ENCODE results near the gene KRTAP3-2. TPM values are rescaled to one million over a fixed set of nuclear protein-coding genes. Genes with fewer than 3 reads are reported as not detected.

The KRTAP3-2 gene
- polyA plus RNA-seq, 3 donors, result not detected

- DNase-seq (ENCODE audit: extremely low read depth in 1 of 11, low read depth in 9 of 11, low spot score in 4 of 11), result no peak
Observed at GRCh38 chr17:40978575-40979151, 21.0 kb downstream of the KRTAP3-2 start.

GRCh38 chr17:40975516-40975915, 24.2 kb downstream of the KRTAP3-2 start:
- no peak for DNase-seq (ENCODE audit: extremely low read depth in 1 of 11, low read depth in 9 of 11, low spot score in 4 of 11)

GRCh38 chr17:40974366-40974765, 25.3 kb downstream of the KRTAP3-2 start:
- DNase-seq (ENCODE audit: extremely low read depth in 1 of 11, low read depth in 9 of 11, low spot score in 4 of 11), result no peak

GRCh38 chr17:40967582-40967981, 32.1 kb downstream of the KRTAP3-2 start:
- no peak for DNase-seq (ENCODE audit: extremely low read depth in 1 of 11, low read depth in 9 of 11, low spot score in 4 of 11)

- no peak for DNase-seq (ENCODE audit: extremely low read depth in 1 of 11, low read depth in 9 of 11, low spot score in 4 of 11)
Observed at GRCh38 chr17:40966848-40967247, 32.9 kb downstream of the KRTAP3-2 start, which contains the start of gene KRT39. TSS of gene KRT39 (minus strand) at chr17:40966948. CDS start at chr17:40966856, 92 bp downstream.

GRCh38 chr17:40963838-40964237, 35.9 kb downstream of the KRTAP3-2 start:
- DNase-seq (ENCODE audit: extremely low read depth in 1 of 11, low read depth in 9 of 11, low spot score in 4 of 11), result no peak

GRCh38 chr17:40962059-40962561, 37.6 kb downstream of the KRTAP3-2 start:
- no peak for DNase-seq (ENCODE audit: extremely low read depth in 1 of 11, low read depth in 9 of 11, low spot score in 4 of 11)

GRCh38 chr17:40961591-40961990, 38.1 kb downstream of the KRTAP3-2 start:
- DNase-seq (ENCODE audit: extremely low read depth in 1 of 11, low read depth in 9 of 11, low spot score in 4 of 11), result no peak

- DNase-seq (ENCODE audit: extremely low read depth in 1 of 11, low read depth in 9 of 11, low spot score in 4 of 11), result no peak
Observed at GRCh38 chr17:40960144-40960543, 39.6 kb downstream of the KRTAP3-2 start.

- no peak for DNase-seq (ENCODE audit: extremely low read depth in 1 of 11, low read depth in 9 of 11, low spot score in 4 of 11)
Observed at GRCh38 chr17:40958086-40958953, 41.4 kb downstream of the KRTAP3-2 start.

- DNase-seq (ENCODE audit: extremely low read depth in 1 of 11, low read depth in 9 of 11, low spot score in 4 of 11), result peak in 2 of 11 donors; percentile 28 to 46
Observed at GRCh38 chr17:40956401-40957254, 43.1 kb downstream of the KRTAP3-2 start.

- DNase-seq (ENCODE audit: extremely low read depth in 1 of 11, low read depth in 9 of 11, low spot score in 4 of 11), result no peak
Observed at GRCh38 chr17:40953881-40954280, 45.8 kb downstream of the KRTAP3-2 start.

GRCh38 chr17:40952661-40953060, 47.0 kb downstream of the KRTAP3-2 start:
- DNase-seq (ENCODE audit: extremely low read depth in 1 of 11, low read depth in 9 of 11, low spot score in 4 of 11), result no peak

- no peak for DNase-seq (ENCODE audit: extremely low read depth in 1 of 11, low read depth in 9 of 11, low spot score in 4 of 11)
Observed at GRCh38 chr17:40952154-40952553, 47.6 kb downstream of the KRTAP3-2 start.

GRCh38 chr17:40951011-40951622, 48.6 kb downstream of the KRTAP3-2 start:
- DNase-seq (ENCODE audit: extremely low read depth in 1 of 11, low read depth in 9 of 11, low spot score in 4 of 11), result no peak

GRCh38 chr17:40950176-40950575, 49.5 kb downstream of the KRTAP3-2 start:
- DNase-seq (ENCODE audit: extremely low read depth in 1 of 11, low read depth in 9 of 11, low spot score in 4 of 11), result no peak

- peak in 5 of 11 donors; percentile 12 to 46 (median 44) for DNase-seq (ENCODE audit: extremely low read depth in 1 of 11, low read depth in 9 of 11, low spot score in 4 of 11)
Observed at GRCh38 chr17:40949418-40949817, 50.3 kb downstream of the KRTAP3-2 start.
